GM18508 (cell line): Measurements from ENCODE around the gene OSBPL2.

ENCODE experiments used
- ATAC-seq: cut with Tn5 transposase; IDR thresholded peaks from one replicate; pipeline ENCODE4 v1.9.1; 2021; ENCODE audit warnings: moderate number of reproducible peaks; ENCODE audit not compliant: insufficient read depth, unreplicated experiment

The OSBPL2 gene

DNA sequence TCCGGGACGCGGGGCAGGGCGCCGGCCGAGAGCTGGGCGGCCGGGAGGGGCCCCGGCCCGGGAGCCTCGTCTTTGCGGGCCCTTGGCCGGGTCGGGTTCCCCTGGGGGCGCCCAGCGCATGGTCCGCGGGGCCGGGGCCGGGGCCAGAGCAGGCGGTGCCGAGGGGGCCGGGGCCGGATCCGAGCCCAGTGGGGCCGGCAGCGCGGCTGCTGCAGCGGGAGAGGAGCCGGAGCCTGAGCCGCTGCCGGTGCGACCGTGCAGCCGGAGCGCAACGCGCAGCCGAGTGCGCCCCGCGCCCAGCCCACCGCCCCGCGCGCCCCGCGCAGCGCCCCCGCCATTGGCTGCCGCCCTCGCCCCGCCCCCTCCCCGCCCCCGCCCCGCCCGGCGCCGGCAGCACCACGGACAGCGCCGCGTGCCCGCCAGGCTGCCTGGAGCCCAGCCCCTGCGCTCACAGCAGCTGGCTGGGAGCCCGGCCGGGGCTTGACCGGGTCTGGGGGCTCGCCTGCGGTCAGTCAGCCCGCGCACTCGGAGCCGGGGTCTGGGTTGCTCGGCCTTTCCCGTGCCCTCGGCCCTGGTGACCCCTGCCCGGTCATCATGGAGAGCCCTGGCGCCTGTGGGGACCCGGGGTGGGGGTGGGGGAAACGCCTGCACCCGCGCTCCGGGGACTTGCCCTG lies 18.2 kb upstream of the OSBPL2 start, which contains the start of gene HRH3:
HRH3 (minus strand) TSS at position 287 of the 674 bp plus-strand sequence. CDS start 308 bp downstream, outside the sequence.
- no peak for ATAC-seq

DNA sequence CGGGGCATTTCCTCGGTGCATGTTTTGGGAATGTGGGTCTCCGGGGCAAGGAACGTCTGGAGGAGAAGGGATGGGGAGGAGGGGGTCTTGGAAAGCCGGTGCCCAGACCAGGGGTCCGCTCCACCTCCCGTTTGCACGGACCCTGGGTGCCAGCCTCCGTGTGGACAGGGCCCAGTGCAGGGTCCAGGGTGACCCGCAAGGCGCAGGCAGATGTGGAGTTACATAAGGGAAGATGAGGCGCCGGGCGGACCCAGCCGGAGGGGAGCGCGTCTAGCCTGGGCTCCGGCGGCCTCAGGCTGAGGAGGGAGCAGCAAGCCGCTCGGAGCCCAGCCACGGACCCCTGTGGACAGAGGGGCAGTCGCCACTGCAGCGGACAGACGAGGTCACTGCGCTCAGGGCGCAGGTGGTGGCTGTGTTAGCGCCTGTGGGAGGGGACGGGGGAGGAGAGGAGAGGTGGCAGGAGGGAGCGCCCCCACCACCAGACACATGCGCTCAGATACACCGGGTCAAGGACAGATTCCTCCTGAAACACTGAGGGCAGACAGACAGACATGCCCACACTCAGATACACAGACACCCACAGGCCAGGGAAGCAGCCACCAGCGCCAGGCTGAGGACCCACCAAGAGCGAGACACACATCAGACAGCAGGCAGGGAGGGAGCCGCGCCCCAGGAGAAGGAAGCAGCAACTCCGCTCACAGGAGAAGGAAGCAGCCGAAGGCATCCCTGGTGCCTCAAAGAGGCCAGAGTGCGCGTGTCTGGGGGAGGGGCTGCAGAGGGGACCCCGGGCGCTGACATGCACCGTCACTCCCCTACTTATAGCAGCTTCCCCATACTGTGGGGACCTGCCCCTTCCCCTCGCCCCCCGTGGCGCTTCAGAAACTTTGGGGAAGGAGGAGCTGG lies 17.4 kb upstream of the OSBPL2 start:
- no peak for ATAC-seq

GRCh38 chr20:62222266-62222850 lies 16.0 kb upstream of the OSBPL2 start:
- no peak for ATAC-seq

GRCh38 chr20:62222972-62223371 lies 15.3 kb upstream of the OSBPL2 start:
- no peak for ATAC-seq

- ATAC-seq, result no peak
These were observed 14.8 kb upstream of the OSBPL2 start for GRCh38 chr20:62223571-62223970.

DNA sequence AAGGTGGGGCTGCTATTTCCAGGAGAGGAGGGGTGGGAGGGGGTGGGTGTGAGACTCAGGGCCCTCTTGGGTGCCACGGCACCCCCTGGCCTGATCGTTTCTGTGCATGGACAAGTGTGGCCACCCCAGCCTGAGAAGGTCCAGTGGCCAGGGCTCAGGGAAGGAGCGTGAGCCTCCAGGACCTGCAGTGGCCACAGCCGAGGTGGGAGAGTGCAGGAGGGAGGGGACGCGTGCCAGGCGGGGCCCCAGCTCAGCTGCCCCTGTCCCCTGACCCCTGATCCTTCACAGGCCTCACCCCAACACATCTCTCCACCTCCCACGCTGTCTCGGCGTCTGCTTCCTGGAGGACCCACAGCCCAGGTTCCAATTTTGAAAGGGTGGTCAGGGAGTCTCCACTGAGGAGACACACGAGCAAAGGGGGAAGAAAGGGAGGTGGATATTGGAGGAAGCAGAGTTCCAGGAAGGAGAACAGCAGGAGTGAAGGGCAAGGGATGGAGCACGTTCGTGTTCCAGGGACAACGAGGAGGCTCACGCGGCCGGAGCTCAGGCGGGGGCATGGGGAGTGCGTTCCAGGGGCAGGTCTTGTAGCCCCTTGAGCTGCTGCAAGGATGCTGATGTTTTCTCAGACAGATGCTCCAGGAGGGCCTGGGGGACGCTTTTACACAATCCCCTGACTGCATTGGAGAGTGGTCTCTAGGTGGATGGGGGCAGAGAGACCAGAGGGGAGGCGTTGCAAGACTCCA lies 14.0 kb upstream of the OSBPL2 start:
- no peak for ATAC-seq

DNA sequence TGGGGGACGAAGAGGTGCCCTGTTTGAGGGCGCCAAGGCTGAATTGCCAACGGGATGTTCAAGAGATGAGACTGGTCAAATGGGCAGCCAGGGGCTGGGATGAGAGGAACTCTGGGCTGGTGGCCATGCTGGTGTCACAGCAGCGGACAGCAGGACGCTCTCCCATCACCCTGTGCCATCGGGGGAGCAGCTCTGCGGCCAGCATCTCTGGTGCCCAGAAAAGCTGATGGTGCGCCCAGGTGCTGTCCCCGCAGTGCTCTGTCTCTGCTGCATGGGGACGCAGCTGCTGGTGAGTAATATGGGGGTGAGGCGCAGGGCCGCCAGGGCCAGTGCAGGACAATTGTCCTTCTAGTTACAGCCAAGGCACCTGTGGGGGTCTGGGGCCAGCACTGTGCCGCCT lies 13.3 kb upstream of the OSBPL2 start:
- no peak for ATAC-seq

- no peak for ATAC-seq
These were observed 12.3 kb upstream of the OSBPL2 start for GRCh38 chr20:62225820-62226635.

DNA sequence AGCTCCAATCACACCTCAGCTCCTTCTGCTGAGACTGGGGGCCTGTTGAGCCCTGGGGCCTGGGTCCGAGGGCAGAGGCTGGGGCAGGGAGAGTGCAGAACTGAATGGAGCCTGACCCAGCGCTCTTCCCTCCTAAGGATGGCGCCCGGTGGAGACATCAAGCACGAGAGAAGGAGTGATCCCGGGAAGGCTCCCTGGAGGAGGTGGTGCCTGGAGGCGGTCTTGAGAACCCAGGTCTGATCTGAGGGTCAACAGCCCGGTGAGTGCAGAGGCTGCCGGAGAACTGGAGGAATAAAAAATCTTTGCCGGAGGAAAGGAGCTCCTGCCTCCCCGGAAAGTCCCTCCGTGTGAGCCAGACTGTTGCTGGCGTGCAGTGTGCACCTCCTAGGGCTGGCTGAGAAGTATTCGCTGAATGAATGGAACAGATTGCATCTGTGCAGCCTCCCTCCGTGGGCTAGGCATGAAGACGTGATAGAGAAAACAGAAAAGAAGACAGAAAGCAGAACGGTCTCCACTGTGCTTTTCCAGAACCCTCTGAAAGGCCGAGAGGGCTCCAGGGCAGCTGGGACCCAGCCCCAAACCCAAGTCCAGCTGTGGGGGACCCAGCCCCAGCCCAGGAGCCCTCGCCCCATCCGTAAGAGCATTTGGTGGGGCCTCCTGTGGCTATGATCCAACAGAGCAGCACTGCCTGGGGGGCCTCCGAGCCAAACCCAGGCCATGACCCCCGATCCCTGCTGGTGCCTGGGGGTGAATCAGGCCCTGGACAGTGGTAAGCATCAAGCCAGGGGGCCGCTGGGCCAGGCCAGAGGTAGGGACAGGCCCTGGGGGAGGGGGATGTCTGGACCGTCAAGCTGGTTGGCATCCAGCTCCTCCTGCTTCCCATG lies 11.4 kb upstream of the OSBPL2 start:
- ATAC-seq, result no peak

DNA sequence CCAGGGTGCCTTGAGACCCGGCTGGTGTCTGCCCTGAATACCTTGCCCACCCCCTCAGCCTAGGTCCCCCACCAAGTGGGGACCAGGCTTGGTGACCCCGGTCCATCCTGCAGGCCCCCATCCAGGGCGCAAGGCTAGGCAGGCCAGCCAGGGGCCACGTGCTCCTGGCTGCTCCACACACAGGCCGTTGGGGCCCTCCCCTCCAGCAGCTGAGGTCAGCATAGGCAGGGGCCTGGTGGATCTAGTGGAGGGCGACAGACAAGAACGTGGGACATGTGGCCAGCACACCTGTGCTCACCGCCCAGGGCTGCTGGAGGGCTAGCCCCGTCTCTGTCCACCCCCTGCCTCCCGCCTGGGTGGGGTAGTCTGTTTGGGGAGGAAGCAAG lies 10.7 kb upstream of the OSBPL2 start:
- no peak for ATAC-seq

GRCh38 chr20:62227977-62228958 lies 10.1 kb upstream of the OSBPL2 start:
- no peak for ATAC-seq

GRCh38 chr20:62228982-62229545 lies 9.3 kb upstream of the OSBPL2 start:
- ATAC-seq, result no peak

DNA sequence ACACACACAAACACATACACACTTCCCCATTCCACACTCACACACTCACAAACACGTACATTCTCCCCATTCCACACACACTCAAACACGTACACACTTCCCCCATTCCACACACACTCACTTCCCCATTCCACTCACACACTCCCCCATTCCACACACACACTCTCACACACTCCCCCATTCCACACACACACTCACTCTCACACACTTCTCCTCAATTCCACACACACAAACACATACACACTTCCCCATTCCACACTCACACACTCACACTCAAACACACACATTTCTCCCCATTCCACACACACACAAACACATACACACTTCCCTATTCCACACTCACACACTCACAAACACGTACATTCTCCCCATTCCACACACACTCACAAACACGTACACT lies 8.7 kb upstream of the OSBPL2 start:
- no peak for ATAC-seq

- no peak for ATAC-seq
These were observed 8.0 kb upstream of the OSBPL2 start for GRCh38 chr20:62230276-62230675.

DNA sequence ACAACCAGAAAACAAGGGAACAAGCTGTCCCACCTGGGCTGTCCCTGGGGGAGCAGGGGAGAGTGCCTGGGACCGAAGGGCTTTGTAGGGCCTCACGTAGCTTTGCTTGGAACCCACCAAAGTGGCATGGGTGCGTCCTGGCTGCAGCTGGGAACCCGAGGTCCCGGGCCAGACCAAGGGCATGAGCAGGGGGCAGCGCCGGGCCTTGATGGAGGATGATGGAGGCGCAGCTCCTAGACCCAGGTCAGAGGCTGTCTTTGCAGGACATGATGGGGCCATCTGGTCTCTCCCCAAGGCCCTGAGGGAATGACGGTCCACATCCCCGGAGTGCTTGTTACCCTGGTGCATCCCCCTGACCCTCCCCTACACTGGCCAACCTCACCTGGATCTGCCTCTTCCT lies 7.6 kb upstream of the OSBPL2 start:
- no peak for ATAC-seq

DNA sequence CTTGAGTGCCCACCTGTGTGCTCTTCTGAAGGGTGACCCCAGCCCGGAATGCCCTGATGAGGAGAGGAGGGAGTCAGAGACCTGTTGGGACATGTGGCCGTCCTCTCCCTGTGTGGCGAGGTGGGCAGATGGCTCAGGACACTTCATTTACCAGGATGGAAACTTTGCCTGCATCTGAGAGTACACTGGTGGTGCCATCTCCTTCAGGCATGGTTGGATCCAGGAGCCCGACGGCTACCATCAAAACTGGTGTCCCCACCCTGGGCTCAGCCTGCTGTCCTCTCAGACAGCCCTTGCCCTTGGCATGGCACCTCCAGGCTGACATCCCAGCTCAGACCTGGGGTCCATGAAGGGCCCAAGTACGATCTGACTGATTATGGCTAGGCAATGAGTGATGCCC lies 7.0 kb upstream of the OSBPL2 start:
- ATAC-seq, result no peak

GRCh38 chr20:62232194-62232593 lies 6.1 kb upstream of the OSBPL2 start:
- no peak for ATAC-seq
